Keratinocyte (primary cell): ENCODE data around the gene MS4A3. TPM values are rescaled to one million over a fixed set of nuclear protein-coding genes. Genes with fewer than 3 reads are reported as not detected.

Source experiments
- DNase-seq: peaks from one replicate; pipeline ENCODE4 v3.0.0-alpha.2; 2011; ENCODE audit warnings: low read depth, missing footprints, low spot score
- FAIRE-seq: peaks from 2 replicates; lab custom pipeline; 2011; peaks lifted over from hg19 to GRCh38; lab: Jason Lieb, UNC
- H2AFZ ChIP-seq: 2 replicates; pipeline ENCODE4 v1.6.0; 2012; ENCODE audit warnings: low read length, control low read depth, inconsistent platforms; ENCODE audit not compliant: control insufficient read depth
- H3K27ac ChIP-seq: 2 replicates; pipeline ENCODE4 v1.5.1; 2011; ENCODE audit warnings: low read length; ENCODE audit not compliant: control insufficient read depth, insufficient read depth
- H3K27me3 ChIP-seq: 3 replicates; pipeline ENCODE4 v1.6.0; 2011; ENCODE audit warnings: low read length; ENCODE audit not compliant: control insufficient read depth, insufficient read depth; ENCODE audit errors: extremely low read depth
- H3K36me3 ChIP-seq, 2 experiments: 2 replicates in 1 of 2; 3 replicates in 1 of 2; pipeline ENCODE4 v1.5.1; 2011; ENCODE audit warnings: low read length in 2 of 2, mild to moderate bottlenecking in 1 of 2; ENCODE audit not compliant: control insufficient read depth in 2 of 2, insufficient read depth in 2 of 2; ENCODE audit errors: extremely low read depth in 1 of 2
- H3K4me1 ChIP-seq: 3 replicates; pipeline ENCODE4 v1.5.1; 2011; ENCODE audit warnings: low read length; ENCODE audit not compliant: control insufficient read depth, insufficient read depth; ENCODE audit errors: extremely low read depth
- H3K4me2 ChIP-seq: 3 replicates; pipeline ENCODE4 v1.6.0; 2011; ENCODE audit warnings: low read depth, low read length; ENCODE audit not compliant: control insufficient read depth, insufficient read depth; ENCODE audit errors: extremely low read depth
- H3K4me3 ChIP-seq, 3 experiments: fragments of 200-600 bp in 1 of 3; sonication (generic) in 1 of 3; 2 replicates in 2 of 3; 3 replicates in 1 of 3; pipeline ENCODE4 v1.5.1; 2011 to 2016; ENCODE audit warnings: low read length in 3 of 3, mild to moderate bottlenecking in 3 of 3, control low read depth in 2 of 3, inconsistent platforms in 1 of 3, low read depth in 1 of 3, mixed read lengths in 1 of 3, mixed run types in 1 of 3, moderate library complexity in 1 of 3; ENCODE audit not compliant: control insufficient read depth in 2 of 3, insufficient read depth in 2 of 3; ENCODE audit errors: extremely low read depth in 1 of 3
- H3K79me2 ChIP-seq: 2 replicates; pipeline ENCODE4 v1.6.0; 2012; ENCODE audit warnings: low read length; ENCODE audit not compliant: control insufficient read depth, insufficient read depth
- H3K9ac ChIP-seq: 3 replicates; pipeline ENCODE4 v1.6.0; 2011; ENCODE audit warnings: low read length; ENCODE audit not compliant: control insufficient read depth, insufficient read depth; ENCODE audit errors: extremely low read depth
- H3K9me1 ChIP-seq: 3 replicates; pipeline ENCODE4 v1.6.0; 2011; ENCODE audit warnings: low read length; ENCODE audit not compliant: control insufficient read depth, insufficient read depth; ENCODE audit errors: extremely low read depth
- H3K9me3 ChIP-seq: 2 replicates; pipeline ENCODE4 v1.5.1; 2012; ENCODE audit warnings: low read depth, low read length; ENCODE audit not compliant: control insufficient read depth
- H4K20me1 ChIP-seq: 3 replicates; pipeline ENCODE4 v1.6.0; 2011; ENCODE audit warnings: low read length; ENCODE audit not compliant: control insufficient read depth, insufficient read depth; ENCODE audit errors: extremely low read depth
- CTCF ChIP-seq, 3 experiments: IDR thresholded peaks in 1 of 3; conservative IDR thresholded peaks in 1 of 3; optimal IDR thresholded peaks in 1 of 3; 2 replicates in 2 of 3; 3 replicates in 1 of 3; pipeline versions ENCODE3 to v1.5.1; 2011; ENCODE audit warnings: low read length in 3 of 3, mild to moderate bottlenecking in 3 of 3, moderate library complexity in 2 of 3, control low read depth in 1 of 3, inconsistent platforms in 1 of 3; ENCODE audit not compliant: insufficient read depth in 2 of 3; ENCODE audit errors: extremely low read depth in 1 of 3
- EZH2 ChIP-seq: IDR thresholded peaks from one replicate; pipeline ENCODE4 v1.6.1; 2012; ENCODE audit warnings: inconsistent platforms, mild to moderate bottlenecking, low read length, moderate library complexity
- dilution Hi-C: fragments of 300-500 bp; cut with MboI; formaldehyde crosslinking; loops from one replicate; pipeline ENCODE4 v1.7.0; 2020; ENCODE audit warnings: low sequenced_read_pairs; ENCODE audit not compliant: extremely low pct_ligation_motif_present
- polyA plus RNA-seq, 5 experiments: library from polyadenylated mRNA; depleted of rRNA in 3 of 5; stranded (reverse) in 3 of 5; stranded (forward) in 1 of 5; unstranded in 1 of 5; fragments of >200 nt; gene quantifications; 1 replicate in 1 of 5; 2 replicates in 3 of 5; 3 replicates in 1 of 5; pipeline versions ENCODE4 v1.2.1 to v1.2.3, GENCODE V29; 2011 to 2012; ENCODE audit warnings: missing spikeins in 2 of 5, low read depth in 1 of 5, low replicate concordance in 1 of 5

The MS4A3 gene
- polyA plus RNA-seq, 1 donor (not counting 4 experiments of a cell fraction or from before 2014, with no cell fraction given), result not detected

DNA sequence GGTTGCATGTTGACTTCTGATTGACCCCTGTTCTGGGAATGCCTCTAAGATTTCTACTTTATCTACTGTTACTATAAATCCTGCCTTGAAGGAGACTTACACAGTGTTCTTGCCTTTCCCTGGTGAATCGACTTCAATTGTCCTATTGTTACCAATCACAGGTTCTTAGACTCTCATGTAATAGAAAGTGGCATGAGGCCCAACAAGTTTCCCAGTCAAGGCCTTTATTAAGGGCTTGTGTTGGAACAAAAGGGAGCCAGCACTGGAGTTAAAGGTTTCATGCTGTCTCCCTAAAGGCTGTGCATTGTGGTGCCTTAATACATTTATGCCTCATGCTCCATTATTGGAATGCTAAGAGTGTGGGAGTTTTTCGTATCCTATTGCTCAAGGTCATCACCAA, 55.3 kb downstream of the MS4A3 start:
- FAIRE-seq (no peak), DNase-seq (no peak)
- H3K27me3 ChIP-seq, result no peaks in the 10 kb centered on the region

DNA sequence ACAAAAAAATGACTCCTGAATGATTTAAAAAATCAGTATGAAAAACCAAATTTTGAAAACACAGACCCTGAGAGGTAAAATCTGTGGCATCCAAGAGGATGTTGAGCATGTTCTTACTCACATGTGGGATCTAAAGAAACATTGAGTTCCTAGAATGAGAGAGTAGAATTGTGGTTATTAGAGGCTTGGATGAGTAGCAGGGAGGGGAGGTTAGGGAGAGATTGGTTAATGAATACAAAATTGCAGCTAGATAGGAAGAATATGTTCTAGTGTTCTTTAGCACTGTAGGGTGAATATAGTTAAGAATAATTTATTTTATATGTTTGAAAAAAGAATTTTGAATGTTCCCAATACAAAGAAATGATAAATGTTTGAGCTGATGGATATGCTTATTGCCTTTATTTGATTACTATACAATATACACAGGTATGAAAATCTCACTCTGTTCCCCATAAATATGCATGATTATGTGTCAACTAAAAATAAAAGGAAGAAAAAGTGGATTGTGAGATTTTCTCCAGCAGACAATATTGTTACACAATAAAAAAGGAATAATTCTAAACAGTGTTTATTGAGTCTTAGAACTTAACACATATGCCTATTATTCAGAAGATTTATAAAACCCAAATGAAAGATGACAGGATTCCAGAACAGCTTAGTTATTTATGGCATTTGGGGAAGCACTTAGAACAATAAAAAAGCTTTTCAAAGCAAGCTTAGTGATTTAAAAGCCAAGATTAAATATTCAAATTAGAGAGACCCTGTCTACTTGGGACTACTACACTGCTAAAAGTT, 60.7 kb downstream of the MS4A3 start:
- Histone ChIP-seq H2AFZ (no peak overlapping the region), H3K27ac (no peak overlapping the region), H3K79me2 (no peaks in the 10 kb centered on the region), H3K27me3 (no peaks in the 10 kb centered on the region), H3K9me1 (no peaks in the 10 kb centered on the region), H3K9me3 (no peaks in the 10 kb centered on the region), H3K9ac (no peak overlapping the region), H4K20me1 (no peaks in the 10 kb centered on the region), H3K4me2 (no peak overlapping the region), H3K36me3 (no peaks in the 10 kb centered on the region), H3K4me1 (no peaks in the 10 kb centered on the region), H3K4me3 (no peak overlapping the region)
- FAIRE-seq (no peak), DNase-seq (no peak)
- dilution Hi-C loops, result no loop called here
- TF ChIP-seq EZH2 (no peak), CTCF (optimal IDR thresholded peaks at IDR 0.05 in 1 of 3, IDR thresholded peaks at IDR 0.05 in 1 of 3, conservative IDR thresholded peaks at IDR 0.05 in 1 of 3; ENCODE audit: extremely low read depth in 1 of 3, insufficient read depth in 2 of 3, low read length in 3 of 3) (no peak)

More for the DNA sequence above, 55.3 kb downstream of the MS4A3 start:
- no peak overlapping the region for H3K4me3 ChIP-seq
- H3K27ac ChIP-seq, result no peak overlapping the region
- no peaks in the 10 kb centered on the region for H4K20me1 ChIP-seq
- H3K4me2 ChIP-seq, result no peak overlapping the region
- no peaks in the 10 kb centered on the region for H3K79me2 ChIP-seq
- H3K36me3 ChIP-seq, result no peaks in the 10 kb centered on the region
- dilution Hi-C loops, result no loop called here
- no peaks in the 10 kb centered on the region for H3K4me1 ChIP-seq
- H3K9me3 ChIP-seq, result no peaks in the 10 kb centered on the region
- no peak overlapping the region for H2AFZ ChIP-seq
- H3K9ac ChIP-seq, result no peak overlapping the region
- TF ChIP-seq EZH2, result no peak
- TF ChIP-seq CTCF (optimal IDR thresholded peaks at IDR 0.05 in 1 of 3, IDR thresholded peaks at IDR 0.05 in 1 of 3, conservative IDR thresholded peaks at IDR 0.05 in 1 of 3; ENCODE audit: extremely low read depth in 1 of 3, insufficient read depth in 2 of 3, low read length in 3 of 3), result no peak
- H3K9me1 ChIP-seq, result no peaks in the 10 kb centered on the region
